Astrocyte (in vitro differentiated cells and primary cell): Measurements from ENCODE around the gene OR13F1. TPM values are rescaled to one million over a fixed set of nuclear protein-coding genes. Genes with fewer than 3 reads are reported as not detected.

Experiments
- DNase-seq: peaks from one replicate; pipeline ENCODE4 v3.0.0-alpha.2; 2010; ENCODE audit warnings: low read depth
- FAIRE-seq: peaks from 2 replicates; lab custom pipeline; 2011; peaks lifted over from hg19 to GRCh38; lab: Jason Lieb, UNC
- H2AFZ ChIP-seq: 2 replicates; pipeline ENCODE4 v1.6.0; 2012; ENCODE audit warnings: low read depth, low read length, inconsistent platforms
- H3K27ac ChIP-seq: 2 replicates; pipeline ENCODE4 v1.5.1; 2011; ENCODE audit warnings: low read depth, low read length, inconsistent platforms
- H3K27me3 ChIP-seq: 2 replicates; pipeline ENCODE4 v1.6.0; 2011; ENCODE audit warnings: low read length, inconsistent platforms; ENCODE audit not compliant: insufficient read depth
- H3K36me3 ChIP-seq: 2 replicates; pipeline ENCODE4 v1.5.1; 2011; ENCODE audit warnings: low read length, inconsistent platforms; ENCODE audit not compliant: insufficient read depth
- H3K4me1 ChIP-seq: 2 replicates; pipeline ENCODE4 v1.5.1; 2011; ENCODE audit warnings: low read length, inconsistent platforms; ENCODE audit not compliant: insufficient read depth
- H3K4me2 ChIP-seq: 2 replicates; pipeline ENCODE4 v1.6.0; 2012; ENCODE audit warnings: low read length, inconsistent platforms
- H3K4me3 ChIP-seq: 2 replicates; pipeline ENCODE4 v1.5.1; 2011; ENCODE audit warnings: low read depth, mild to moderate bottlenecking, low read length, inconsistent platforms; ENCODE audit not compliant: insufficient read depth
- H3K79me2 ChIP-seq: 2 replicates; pipeline ENCODE4 v1.6.0; 2012; ENCODE audit warnings: mild to moderate bottlenecking, low read length, inconsistent platforms; ENCODE audit not compliant: insufficient read depth
- H3K9ac ChIP-seq: 2 replicates; pipeline ENCODE4 v1.6.0; 2012; ENCODE audit warnings: mild to moderate bottlenecking, low read length, inconsistent platforms
- H3K9me3 ChIP-seq: 2 replicates; pipeline ENCODE4 v1.5.1; 2012; ENCODE audit warnings: low read depth, mild to moderate bottlenecking, low read length, inconsistent platforms; ENCODE audit not compliant: insufficient read depth
- H4K20me1 ChIP-seq: 2 replicates; pipeline ENCODE4 v1.6.0; 2012; ENCODE audit warnings: low read length, inconsistent platforms; ENCODE audit not compliant: insufficient read depth
- H3K27ac Mint-ChIP-seq: one replicate; pipeline ENCODE4 v1.8.0; 2021; ENCODE audit warnings: mild to moderate bottlenecking, mixed read lengths; ENCODE audit not compliant: unreplicated experiment
- H3K27me3 Mint-ChIP-seq: one replicate; pipeline ENCODE4 v1.8.0; 2021; ENCODE audit warnings: low read depth, mixed read lengths; ENCODE audit not compliant: unreplicated experiment
- H3K36me3 Mint-ChIP-seq: one replicate; pipeline ENCODE4 v1.8.0; 2021; ENCODE audit warnings: low read depth, mixed read lengths; ENCODE audit not compliant: unreplicated experiment
- H3K4me1 Mint-ChIP-seq: one replicate; pipeline ENCODE4 v1.8.0; 2021; ENCODE audit warnings: low read depth, mixed read lengths; ENCODE audit not compliant: unreplicated experiment
- H3K4me3 Mint-ChIP-seq: one replicate; pipeline ENCODE4 v1.8.0; 2021; ENCODE audit warnings: mild to moderate bottlenecking, moderate library complexity, mixed read lengths; ENCODE audit not compliant: unreplicated experiment
- H3K9me3 Mint-ChIP-seq: one replicate; pipeline ENCODE4 v1.8.0; 2021; ENCODE audit warnings: mild to moderate bottlenecking, mixed read lengths; ENCODE audit not compliant: unreplicated experiment
- CTCF ChIP-seq: IDR thresholded peaks from 2 replicates; pipeline ENCODE4 v1.5.1; 2011; ENCODE audit warnings: low read depth, mild to moderate bottlenecking, inconsistent platforms, low read length, moderate library complexity; ENCODE audit not compliant: insufficient read depth
- EZH2 ChIP-seq: IDR thresholded peaks from 2 replicates; pipeline ENCODE4 v1.6.1; 2012; ENCODE audit warnings: mild to moderate bottlenecking, low read length, inconsistent platforms; ENCODE audit not compliant: insufficient read depth
- total RNA-seq: library from RNA; stranded (reverse); gene quantifications from 2 replicates; pipeline ENCODE4 v1.2.1, GENCODE V29; 2021

Gene OR13F1
- total RNA-seq, 1 donor from 2014 or later: not detected

GRCh38 chr9:104468261-104468660 is 35.8 kb upstream of the OR13F1 start:
- Mint-ChIP-seq H3K4me1 (no peaks in the 10 kb centered on the region), H3K27ac (no peak overlapping the region), H3K9me3 (peaks cover 5% of the 10 kb centered on the region), H3K27me3 (peaks cover under 1% of the 10 kb centered on the region), H3K36me3 (no peaks in the 10 kb centered on the region), H3K4me3 (no peak overlapping the region)
- no peaks in the 10 kb centered on the region for H4K20me1 ChIP-seq
- H3K4me2 ChIP-seq: no peak overlapping the region
- FAIRE-seq (no peak), DNase-seq (no peak)
- H3K79me2 ChIP-seq: no peaks in the 10 kb centered on the region
- no peaks in the 10 kb centered on the region for H3K36me3 ChIP-seq
- H3K4me1 ChIP-seq: no peaks in the 10 kb centered on the region
- H3K9ac ChIP-seq: no peak overlapping the region
- TF ChIP-seq CTCF (no peak), EZH2 (no peak)
- H3K27ac ChIP-seq: no peak overlapping the region
- no peaks in the 10 kb centered on the region for H3K9me3 ChIP-seq
- H3K27me3 ChIP-seq: no peaks in the 10 kb centered on the region
- no peak overlapping the region for H3K4me3 ChIP-seq
- H2AFZ ChIP-seq: no peak overlapping the region

- Histone ChIP-seq H3K4me1 (no peaks in the 10 kb centered on the region), H3K27ac (no peak overlapping the region), H2AFZ (no peak overlapping the region), H3K9me3 (no peaks in the 10 kb centered on the region), H3K4me2 (no peak overlapping the region), H3K4me3 (no peak overlapping the region), H4K20me1 (no peaks in the 10 kb centered on the region), H3K79me2 (no peaks in the 10 kb centered on the region), H3K27me3 (no peaks in the 10 kb centered on the region), H3K36me3 (no peaks in the 10 kb centered on the region), H3K9ac (no peak overlapping the region)
- no peaks in the 10 kb centered on the region for H3K36me3 Mint-ChIP-seq
- FAIRE-seq: no peak
- H3K27ac Mint-ChIP-seq: no peak overlapping the region
- DNase-seq: no peak
- H3K9me3 Mint-ChIP-seq: no peaks in the 10 kb centered on the region
- no peaks in the 10 kb centered on the region for H3K27me3 Mint-ChIP-seq
- no peak for TF ChIP-seq CTCF
- no peak for TF ChIP-seq EZH2
- no peaks in the 10 kb centered on the region for H3K4me1 Mint-ChIP-seq
- H3K4me3 Mint-ChIP-seq: no peak overlapping the region
Observed at GRCh38 chr9:104482921-104483570, 21.0 kb upstream of the OR13F1 start.

- Histone ChIP-seq H3K27ac (no peak overlapping the region), H3K79me2 (no peaks in the 10 kb centered on the region), H3K4me3 (no peak overlapping the region), H3K4me2 (no peak overlapping the region), H3K36me3 (no peaks in the 10 kb centered on the region), H3K27me3 (no peaks in the 10 kb centered on the region), H3K9ac (no peak overlapping the region), H3K9me3 (no peaks in the 10 kb centered on the region), H2AFZ (no peak overlapping the region), H4K20me1 (no peaks in the 10 kb centered on the region), H3K4me1 (no peaks in the 10 kb centered on the region)
- DNase-seq (no peak), FAIRE-seq (no peak)
- Mint-ChIP-seq H3K4me1 (no peaks in the 10 kb centered on the region), H3K36me3 (no peaks in the 10 kb centered on the region), H3K27me3 (no peaks in the 10 kb centered on the region), H3K27ac (no peak overlapping the region), H3K9me3 (peaks cover 3% of the 10 kb centered on the region), H3K4me3 (no peak overlapping the region)
- no peak for TF ChIP-seq EZH2
- no peak for TF ChIP-seq CTCF
Observed at GRCh38 chr9:104485014-104485413, 19.0 kb upstream of the OR13F1 start.
